GM19438 (cell line): Measurements from ENCODE around the gene KCNJ9.
"Not testable (repeated sequence)": the region's sequence is repeated elsewhere in the genome, so short reads cannot be mapped to it uniquely, and the experiment has no call there.

Source experiments
- ATAC-seq: cut with Tn5 transposase; IDR thresholded peaks from one replicate; pipeline ENCODE4 v1.9.1; 2021; ENCODE audit warnings: low read depth; ENCODE audit not compliant: unreplicated experiment

KCNJ9 gene

DNA sequence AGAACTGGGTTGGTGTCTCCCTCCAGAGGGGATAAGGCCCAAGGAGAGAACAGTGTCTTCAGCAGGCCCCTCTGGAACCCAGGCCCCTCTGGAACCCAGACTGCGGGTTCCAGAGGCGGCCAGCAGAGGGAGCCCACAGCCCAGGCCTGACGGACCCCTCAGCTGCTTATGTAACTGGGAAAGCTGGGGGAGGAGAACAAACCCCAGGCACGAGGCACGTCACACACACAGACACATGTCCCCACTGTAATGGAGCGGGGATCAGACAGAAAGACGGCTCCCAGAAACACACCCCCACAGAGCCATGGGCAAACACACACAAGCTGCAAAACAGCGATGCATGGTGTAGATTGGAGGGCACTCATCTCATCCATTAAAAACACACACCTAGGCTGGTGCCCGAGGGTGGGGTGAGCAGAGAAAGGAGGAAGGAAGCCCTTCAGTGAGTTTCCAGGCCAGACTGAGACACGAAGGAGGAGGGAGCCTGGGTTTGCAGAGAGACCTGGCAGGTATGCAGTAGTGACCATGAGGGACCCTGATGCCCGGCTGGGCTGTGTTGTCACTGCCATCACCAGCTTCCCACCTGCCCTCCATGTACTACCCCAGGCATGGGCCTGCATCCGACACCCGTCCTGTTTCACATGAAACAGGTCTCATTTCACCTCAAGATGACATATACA, 19.8 kb downstream of the KCNJ9 start:
- no peak for ATAC-seq

DNA sequence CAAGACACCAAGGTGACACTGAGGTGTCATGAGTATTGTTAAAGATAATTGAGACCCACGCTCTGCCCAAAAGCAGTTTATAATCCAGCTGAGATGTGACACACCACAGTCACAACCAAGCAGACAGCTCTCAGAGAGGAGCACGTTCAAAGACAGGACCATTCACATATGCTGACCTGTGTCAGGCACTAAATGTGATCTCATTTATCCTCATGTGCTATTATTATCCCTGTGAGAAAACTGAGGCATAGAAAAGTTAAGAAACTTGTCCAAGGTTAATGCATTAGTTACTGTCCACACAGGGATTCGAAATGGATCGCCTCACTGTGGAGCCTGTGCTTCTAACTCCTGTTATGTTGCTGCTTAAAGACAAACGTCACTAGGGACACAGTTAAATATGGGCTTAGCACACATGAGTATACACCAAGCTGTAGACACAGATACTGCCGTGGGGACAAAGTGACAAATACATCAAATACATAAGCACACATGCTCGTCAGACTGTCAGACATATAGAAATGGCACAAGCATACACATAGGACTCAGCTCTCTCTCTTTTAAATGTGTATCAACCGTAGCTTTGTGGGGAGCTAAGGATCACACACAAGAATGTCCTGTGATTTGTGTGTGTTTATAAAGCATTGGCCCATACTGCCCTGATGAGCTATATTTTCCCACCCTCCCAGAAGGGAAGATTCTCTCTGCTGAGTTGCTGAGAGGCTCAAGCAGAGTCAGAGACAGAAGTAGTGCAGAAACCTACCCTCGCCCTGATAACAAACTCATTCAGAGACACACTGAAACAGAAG, 20.6 kb downstream of the KCNJ9 start:
- ATAC-seq = no peak

DNA sequence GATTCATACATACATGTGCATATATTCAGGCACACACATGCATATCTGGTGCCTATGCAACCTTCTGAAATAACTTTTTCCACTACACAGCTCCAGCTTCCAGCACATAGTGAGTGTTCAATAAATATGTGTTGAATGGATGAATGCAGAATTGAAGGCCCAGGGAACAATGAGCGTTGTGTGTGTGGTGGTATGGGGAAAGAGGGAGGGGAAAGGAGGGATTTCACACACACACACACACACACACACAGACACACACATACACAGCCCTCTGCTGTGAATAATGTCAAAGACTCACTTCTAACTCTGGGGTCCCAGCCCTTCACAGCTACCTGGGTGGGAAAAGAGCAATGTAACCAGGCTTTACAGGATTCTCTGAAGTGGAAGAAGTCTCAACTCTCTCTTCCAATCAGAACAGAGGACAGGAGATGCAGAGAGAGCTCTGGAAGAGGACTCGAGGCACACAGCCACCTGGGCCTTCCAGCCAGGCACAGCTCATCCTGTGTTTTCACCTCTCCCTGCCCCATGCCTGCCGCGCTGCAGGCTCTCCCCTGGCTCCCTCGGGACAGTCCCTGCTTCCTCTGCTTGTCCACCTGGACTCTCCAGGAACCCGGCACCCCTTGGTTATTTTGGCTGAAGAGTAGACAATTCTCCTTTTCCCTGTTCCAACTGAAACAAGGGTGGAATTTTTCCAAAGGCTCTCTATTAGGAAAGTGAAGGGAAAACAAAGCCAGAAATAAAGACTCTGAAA, 22.5 kb downstream of the KCNJ9 start:
- ATAC-seq = no peak

DNA sequence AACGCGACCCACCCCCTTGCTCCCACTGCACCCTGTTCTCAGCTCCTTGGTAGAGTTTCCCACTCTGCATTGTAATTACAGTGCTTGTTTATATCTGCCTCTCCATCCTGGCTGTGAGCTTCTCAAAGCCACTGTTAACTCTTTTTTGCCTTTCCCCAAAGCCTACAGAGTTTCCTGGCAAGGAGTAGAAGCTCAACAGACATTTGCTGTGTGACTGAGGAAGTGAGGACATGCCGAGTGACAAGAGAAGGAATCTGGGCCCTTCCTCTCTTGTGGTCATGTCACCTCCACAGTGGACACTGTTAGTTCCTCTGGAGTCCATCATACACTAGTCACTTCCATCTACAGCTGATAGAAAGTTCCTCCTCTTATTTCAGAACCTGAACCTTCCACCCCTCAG, 23.1 kb downstream of the KCNJ9 start:
- ATAC-seq = no peak

DNA sequence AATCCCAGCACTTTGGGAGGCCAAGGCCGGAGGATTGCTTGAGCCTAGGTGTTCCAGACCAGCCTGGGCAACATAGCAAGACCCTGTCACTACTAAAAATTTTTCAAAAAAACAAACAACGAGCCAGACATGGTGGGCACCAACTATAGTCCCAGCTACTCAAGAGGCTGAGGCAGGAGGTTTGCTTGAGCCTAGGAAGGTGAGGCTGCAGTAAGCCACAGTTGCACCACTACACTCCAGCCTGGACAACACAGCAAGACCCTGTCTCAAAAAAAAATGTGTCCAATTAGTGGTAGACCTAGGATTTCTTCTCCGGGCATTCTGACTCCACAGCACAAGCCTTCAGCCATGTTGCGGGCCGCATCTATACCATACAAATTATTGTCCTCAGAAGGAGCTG, 23.8 kb downstream of the KCNJ9 start:
- no peak for ATAC-seq

DNA sequence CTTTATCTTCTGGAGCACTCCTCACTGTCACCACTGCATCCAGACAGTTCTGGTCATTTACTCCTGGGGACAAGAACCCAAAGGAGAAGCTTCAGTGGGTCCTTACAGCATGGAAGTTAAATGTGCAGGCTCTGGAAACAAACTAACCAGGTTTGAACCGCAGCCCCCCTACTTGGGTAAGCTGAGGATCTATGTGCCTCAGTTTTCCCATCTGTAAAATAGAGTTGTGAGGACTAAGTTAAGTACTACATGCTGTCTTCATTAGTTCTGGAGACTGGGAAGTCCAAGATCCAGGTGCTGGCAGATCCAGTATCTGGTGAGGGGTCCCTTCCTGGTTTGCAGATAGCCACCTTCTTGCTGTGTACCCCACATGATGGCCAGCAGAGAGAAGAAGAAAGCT, 26.2 kb downstream of the KCNJ9 start:
- no peak for ATAC-seq

DNA sequence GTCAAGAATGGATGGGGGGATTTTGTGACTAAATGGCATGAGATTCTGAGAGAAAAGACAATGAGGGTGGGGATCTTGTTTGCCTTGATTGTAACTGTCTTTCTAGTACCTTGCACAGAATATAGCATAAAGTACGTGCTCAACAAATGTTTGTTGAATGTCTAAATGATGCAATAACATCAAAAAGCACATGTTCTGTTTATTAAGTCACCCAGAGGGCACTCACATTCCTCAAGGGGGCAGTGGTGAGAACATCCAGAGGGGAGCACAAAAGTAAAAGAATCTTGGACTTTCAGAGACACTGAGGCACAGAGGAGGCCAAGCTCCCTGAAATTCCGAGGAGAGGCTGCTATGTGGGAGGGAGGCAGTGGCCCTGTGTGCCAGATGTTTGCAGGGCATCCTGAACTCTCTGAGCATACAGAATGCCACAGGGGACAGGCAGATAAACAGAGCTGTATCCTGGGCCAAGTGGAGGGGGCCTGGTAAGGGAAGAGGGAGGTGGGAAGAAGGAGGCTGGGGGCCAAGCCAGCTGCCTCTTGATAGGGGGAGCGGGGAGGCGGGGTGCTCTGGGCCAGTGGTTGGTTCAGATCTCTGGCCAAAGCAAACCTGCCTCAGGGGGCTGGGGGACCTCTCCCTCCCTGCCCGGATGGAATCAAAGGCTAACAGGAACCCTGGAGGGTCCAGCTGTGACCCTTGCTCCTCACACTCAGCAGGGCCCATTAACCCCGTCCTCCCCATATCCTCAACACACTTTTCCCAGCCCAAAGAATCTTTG, 27.7 kb downstream of the KCNJ9 start:
- no peak for ATAC-seq

DNA sequence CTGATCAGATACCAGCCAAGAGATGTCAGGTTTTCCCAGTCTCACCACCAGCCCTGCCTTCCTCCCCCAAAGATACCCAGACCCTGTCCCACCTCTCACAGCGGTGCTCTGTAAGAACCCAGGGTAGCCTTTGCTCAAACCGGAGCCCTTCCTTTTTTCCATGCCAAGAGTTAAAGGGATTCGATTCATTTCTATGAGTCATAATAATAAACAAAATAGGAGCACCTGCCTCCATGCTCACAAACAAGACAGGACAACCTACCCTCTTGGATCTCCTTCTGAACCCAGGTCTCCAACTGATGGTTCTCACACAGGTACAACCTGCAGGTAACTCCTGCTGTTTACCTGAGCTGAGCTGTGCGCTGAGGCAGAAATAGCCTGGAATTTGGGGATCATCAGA, 28.3 kb downstream of the KCNJ9 start:
- ATAC-seq = no peak

DNA sequence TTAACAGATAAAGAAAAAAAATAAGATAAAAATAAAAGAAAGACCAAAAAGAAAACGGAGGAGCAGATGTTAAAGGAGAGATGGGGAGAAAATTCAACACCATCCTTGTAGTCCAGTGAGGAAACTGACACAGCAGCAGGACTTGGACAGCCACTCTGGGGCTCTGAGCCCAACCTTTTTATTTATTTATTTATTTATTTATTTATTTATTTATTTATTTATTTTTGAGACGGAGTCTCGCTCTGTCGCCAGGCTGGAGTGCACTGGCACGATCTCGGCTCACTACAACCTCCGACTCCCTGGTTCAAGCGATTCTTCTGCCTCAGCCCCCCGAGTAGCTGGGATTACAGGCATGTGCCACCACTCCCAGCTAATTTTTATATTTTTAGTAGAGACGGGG, 30.1 kb downstream of the KCNJ9 start:
- ATAC-seq = not testable (repeated sequence)

DNA sequence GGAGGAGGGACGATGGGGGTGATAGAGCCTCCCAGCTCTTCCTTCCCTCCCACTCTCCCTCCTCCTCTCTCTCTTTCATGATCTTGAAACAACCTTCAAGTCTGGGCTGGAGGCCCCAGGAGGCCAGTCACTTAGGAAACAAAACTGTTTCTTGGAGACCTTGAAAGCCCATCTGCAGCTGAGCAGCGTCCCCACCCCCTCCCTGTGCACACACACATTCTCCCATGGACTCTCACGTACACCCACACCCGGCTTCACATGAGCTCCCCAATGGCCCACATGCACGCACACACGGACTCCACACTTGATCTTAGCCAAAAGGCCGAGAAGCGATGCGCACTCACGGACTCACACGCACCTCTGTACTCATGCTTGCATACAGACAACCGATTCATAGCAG, 31.0 kb downstream of the KCNJ9 start:
- ATAC-seq = no peak

DNA sequence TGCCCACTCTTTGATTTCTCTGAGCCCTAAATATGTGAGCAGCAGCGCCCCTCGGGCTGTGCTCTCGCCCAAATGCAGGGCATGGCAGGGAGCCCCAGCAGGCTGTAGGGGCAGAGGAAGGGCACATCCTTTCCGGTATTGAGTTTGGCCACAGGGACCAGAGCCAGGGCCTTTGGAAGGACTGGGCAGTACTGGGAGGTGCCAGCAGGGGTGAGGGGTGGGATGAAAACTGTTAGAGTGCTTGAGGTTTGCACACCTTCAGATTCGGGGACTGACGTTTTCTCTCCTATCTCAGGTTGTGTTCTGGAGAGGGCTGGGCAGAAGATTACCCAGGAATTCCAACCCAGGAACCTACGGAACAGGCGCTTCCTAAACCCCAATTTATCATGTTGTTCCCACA, 32.1 kb downstream of the KCNJ9 start:
- ATAC-seq = no peak

DNA sequence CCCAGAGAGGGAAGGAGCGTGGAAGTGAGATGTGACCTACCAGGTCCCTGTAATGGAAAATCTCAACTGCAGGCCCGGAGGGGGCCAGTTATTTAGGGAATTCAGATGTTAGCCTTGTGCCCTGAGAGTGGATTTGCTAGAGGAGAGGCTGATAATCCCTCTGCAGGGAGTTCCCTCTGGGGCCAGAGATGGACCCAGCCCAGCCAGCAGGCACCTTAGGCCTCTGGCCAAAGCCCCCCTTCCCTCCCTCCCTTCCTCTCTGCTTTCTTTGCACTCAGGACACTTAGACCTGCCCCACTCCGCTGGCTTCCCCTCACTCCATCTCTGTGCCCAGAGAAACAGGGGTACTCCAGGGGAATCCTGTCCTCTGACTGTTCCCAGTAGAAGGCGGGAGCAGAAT, 32.7 kb downstream of the KCNJ9 start:
- ATAC-seq = no peak

DNA sequence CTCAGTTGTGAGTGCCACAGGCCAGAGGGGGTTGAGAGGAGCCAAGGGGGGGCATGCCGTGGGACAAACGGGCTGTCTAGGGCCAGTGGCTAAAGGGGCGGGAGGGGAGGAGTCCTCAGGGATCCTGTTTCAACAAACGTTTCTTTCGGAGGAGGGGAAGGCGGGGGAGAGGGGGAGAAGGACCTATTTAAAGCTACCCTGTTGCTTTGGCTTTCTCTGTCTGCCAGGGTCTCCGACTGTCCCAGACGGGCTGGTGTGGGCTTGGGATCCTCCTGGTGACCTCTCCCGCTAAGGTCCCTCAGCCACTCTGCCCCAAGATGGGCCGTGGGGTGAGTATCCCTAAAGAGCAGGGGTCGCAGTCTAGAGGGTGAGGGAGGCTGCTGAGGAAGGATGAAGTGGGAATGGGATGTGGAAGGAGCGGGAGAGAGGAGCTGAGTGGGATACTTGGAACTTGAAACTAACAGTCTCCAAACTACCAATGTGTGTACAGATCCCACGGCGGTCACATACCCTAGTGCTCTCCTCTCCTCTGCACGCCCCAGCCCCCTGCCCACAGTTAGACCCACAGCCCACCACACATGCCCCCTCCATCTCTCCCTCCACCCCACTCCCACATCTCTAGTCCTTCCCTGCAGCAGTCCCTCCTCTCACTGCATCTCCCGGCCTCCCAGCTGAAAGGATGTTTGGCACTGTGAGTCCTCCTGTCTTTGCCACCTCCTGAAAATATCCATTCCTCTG, 34.4 kb downstream of the KCNJ9 start, which contains the start of gene ATP1A2:
Gene ATP1A2 (plus strand): TSS at position 215 of the 738 bp plus-strand sequence. CDS start 103 bp downstream, at position 318.
- no peak for ATAC-seq

DNA sequence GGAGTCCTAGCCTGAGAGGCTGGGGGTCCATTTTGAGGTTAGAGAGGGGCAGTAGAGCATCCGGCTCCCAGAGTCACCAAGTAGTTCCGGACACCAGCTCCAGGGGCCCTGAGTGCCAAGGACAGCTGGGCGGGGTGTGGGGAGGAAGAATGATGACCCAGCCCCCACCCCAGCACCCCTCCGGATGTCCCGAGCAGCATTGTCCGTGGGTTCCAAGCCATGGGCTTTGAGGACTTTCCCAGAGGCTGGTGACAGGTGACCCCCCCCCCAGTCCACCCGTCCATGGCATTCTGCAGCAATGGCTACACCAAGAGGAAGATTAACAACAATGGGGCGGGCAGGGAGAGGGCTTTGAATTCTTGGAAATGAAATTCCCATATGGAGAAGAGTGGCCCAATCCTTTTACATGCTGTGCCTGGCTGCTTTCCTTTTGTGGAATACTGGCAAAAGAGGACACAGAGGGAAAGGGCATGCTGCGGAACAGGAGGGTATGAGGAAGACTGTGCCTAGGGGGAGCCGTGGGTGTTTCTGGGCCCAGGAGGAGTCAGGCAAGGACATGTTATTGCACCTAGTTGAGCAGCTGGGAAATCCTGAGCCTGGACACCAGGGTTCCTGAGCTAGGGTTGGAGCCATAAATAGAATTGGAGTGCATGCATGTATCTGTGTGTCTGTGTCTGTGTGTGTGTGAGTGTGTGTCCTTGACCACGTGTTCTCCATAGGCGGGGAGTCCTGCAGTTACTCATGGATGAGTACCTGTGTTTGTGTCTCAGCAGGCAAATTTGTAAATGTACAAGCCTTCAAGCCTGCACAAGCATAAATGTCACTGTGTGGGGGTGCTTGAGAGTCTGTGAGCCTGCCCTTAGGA, 35.2 kb downstream of the KCNJ9 start:
- ATAC-seq = no peak

DNA sequence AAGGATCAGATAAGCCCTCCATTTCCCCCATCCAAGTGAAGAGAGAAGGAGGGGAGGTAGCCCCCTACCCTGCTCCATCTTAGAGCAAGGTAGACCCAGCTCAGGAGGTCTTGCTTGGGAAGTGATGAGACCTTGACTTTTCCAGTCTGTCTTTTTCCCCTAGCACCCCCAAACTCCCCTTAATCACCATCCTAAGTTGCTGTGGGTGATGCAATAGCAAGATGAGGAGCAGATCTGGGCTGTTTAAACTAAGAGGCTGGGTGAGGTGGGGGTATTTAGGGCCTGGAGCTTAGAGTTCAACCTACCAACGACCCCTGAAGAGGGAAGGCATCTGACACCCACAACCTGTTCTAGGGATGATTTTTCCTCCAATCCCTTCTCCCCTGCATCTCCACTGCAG, 36.0 kb downstream of the KCNJ9 start:
- no peak for ATAC-seq

DNA sequence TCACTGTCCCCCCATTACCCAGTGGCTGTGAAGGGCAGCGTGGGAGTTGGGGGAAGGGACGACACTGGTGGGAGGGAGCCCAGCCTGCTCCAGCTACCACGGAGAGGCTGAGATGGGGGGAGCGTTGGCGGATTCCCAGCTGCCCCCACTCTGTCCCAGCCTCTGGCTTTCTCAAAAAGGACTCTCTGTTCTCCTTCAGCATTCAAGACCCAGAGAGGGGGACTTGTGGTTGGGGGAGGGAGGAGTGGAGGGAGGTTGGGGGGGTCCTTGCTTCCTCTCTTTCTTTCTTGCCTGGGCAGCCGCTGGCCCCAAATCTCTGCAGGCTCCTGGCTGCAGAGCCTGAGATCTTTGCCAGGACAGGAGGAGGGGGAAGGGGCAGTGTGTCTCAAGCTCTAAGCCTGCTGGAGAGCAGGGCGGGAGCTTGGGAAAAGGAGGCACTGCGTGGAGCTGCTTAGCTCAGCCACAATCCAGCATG, 36.4 kb downstream of the KCNJ9 start:
- ATAC-seq = no peak

DNA sequence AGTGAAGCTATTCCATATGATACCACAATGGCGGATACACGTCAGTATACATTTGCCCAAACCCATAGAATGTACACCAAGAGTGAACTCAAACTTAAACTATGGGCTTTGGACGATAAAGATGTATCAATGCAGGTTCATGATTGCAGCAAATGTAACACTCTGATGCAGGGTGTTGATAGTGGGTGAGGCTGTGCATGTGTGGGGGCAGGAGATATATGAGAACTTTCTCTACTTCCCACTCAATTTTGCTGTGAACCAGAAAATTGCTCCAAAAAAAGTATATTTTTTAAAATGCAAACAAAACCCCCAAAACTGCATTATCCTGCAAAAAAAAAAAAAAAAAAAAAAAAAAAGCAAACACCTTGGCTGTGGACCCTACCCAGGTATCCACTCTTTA, 37.6 kb downstream of the KCNJ9 start:
- no peak for ATAC-seq

DNA sequence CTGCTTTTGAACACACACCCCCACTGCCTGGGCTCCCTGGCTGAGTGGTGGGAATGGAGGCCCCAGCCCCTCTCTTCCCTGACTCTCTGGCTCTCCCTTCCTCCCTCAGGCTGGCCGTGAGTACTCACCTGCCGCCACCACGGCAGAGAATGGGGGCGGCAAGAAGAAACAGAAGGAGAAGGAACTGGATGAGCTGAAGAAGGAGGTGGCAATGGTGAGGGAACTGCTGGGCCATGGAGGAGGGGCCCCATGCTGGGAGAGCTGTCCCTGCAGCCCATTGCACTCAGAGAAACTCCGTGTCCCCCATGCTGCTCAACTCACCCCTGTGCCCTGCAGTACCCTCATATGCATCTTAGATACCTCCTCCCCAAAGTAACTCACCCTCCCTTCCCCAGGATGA, 39.5 kb downstream of the KCNJ9 start:
- no peak for ATAC-seq

DNA sequence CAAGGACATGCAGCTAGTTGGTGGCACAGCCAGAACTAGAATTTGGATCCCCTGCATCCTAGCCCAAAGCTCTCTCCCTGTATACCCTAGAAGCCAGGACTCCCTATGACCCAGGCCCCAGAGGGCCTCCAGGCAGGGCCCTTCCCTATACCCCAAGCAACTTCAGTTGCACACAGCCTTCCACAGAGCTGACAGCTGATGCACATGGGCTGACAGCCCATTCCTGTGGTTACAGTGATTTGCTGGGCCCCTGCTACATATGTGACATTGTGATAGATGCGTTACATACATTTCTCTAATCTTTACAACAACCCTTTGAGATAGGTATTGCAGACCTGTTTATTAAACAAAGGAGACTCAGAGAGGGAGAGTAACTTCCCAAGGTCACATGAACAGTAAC, 40.0 kb downstream of the KCNJ9 start:
- ATAC-seq = no peak
